ENCODE measurements around the gene TANGO6.

- TF ChIP-seq CTCF (IDR thresholded peaks at IDR 0.05) (no peak), POLR2A (IDR thresholded peaks at IDR 0.05) (no peak)
Measured at GRCh38 chr16:68943961-68944360, 100.6 kb downstream of the TANGO6 start.
